UCSD-AML1 (cell line): Measurements from ENCODE around the gene OBSCN.
A peak's percentile ranks its signal among the peaks of the same experiment; 100 is the strongest.

ENCODE experiments used
- DNase-seq: peaks from one replicate; lab custom pipeline; 2025; ENCODE audit not compliant: unreplicated experiment; lab: John Stamatoyannopoulos, UW

Gene OBSCN

DNA sequence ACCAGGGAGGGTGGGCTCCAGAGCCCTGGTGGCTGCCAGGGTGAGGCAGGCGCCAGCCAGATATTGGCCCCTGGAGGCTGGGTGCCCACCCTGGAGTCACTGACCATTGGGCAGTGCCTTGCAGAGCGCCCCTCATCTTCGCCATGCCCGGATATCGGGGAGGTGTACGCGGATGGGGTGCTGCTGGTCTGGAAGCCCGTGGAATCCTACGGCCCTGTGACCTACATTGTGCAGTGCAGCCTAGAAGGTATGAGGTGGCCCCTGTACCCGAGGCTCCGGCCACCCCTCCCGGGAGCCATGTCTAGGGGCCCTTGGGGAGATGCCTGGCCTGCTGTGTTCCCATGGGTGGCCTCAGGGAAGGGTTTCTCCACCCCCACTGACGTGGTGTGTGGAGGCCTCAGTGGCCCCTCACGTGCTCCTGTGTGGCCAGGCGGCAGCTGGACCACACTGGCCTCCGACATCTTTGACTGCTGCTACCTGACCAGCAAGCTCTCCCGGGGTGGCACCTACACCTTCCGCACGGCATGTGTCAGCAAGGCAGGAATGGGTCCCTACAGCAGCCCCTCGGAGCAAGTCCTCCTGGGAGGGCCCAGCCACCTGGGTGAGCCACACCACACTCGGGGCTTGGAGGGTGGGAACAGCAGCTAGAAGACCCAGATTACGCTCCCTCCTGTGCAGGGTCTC, 167.9 kb downstream of the OBSCN start:
- no peak for DNase-seq

DNA sequence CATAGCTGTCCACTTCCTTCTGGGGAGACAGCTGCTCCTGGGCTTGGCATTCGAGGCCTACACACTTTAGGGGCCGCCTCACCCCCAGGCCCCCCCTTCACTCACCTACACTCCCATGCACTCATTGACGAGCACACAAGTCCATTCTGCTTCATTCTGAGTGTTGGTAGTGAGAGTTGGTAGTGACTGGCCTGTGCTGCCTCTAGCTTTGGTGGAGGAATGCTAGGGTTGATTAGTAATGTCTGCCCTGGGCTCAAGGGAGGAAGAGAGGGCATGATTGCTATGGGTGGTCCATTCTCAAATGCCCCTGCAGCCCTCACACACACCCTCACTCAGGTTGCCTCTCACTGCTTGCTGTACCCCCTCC, 168.4 kb downstream of the OBSCN start:
- DNase-seq, result no peak

DNA sequence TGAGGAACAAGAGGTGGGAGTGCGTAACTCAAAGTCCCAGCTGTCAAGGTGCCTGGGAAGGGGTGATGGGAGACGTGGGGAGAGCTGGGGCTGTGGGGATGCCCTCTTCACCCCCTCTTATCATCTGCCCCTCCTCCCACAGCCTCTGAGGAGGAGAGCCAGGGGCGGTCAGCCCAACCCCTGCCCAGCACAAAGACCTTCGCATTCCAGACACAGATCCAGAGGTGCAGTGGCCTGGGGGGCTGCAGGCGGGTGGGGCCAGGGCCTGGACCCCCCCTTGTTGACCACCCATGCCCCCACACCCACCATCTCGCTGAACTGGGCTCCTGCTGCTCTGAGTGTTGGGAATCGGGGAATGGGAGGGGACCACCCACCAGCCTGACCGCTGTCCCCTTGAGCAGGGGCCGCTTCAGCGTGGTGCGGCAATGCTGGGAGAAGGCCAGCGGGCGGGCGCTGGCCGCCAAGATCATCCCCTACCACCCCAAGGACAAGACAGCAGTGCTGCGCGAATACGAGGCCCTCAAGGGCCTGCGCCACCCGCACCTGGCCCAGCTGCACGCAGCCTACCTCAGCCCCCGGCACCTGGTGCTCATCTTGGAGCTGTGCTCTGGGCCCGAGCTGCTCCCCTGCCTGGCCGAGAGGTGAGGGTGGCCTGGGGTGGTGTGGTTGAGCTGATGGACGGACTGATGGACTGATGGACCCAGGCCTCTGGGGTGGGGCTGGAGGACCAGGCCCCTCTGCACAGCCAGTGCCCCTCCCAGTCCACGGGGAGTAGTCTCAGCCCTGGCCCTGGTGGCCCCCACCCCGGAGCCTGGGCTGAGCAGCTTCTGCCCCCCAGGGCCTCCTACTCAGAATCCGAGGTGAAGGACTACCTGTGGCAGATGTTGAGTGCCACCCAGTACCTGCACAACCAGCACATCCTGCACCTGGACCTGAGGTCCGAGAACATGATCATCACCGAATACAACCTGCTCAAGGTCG, 169.1 kb downstream of the OBSCN start:
- no peak for DNase-seq

DNA sequence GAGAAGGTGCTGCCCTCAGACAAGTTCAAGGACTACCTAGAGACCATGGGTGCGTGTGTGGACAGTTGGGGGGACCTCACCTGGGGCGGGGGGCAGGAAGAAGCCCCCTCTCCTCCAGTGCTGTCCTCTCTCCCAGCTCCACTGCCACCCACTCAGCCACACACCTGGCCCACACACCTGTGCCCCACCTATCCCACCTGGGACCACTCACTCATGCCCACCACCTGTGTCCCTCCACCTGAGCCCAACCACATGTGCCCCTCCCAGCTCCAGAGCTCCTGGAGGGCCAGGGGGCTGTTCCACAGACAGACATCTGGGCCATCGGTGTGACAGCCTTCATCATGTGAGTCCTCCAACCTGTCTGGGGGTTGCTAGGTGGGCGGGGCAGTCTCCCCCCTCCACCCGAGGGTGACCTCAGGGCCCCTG, 169.8 kb downstream of the OBSCN start:
- no peak for DNase-seq

DNA sequence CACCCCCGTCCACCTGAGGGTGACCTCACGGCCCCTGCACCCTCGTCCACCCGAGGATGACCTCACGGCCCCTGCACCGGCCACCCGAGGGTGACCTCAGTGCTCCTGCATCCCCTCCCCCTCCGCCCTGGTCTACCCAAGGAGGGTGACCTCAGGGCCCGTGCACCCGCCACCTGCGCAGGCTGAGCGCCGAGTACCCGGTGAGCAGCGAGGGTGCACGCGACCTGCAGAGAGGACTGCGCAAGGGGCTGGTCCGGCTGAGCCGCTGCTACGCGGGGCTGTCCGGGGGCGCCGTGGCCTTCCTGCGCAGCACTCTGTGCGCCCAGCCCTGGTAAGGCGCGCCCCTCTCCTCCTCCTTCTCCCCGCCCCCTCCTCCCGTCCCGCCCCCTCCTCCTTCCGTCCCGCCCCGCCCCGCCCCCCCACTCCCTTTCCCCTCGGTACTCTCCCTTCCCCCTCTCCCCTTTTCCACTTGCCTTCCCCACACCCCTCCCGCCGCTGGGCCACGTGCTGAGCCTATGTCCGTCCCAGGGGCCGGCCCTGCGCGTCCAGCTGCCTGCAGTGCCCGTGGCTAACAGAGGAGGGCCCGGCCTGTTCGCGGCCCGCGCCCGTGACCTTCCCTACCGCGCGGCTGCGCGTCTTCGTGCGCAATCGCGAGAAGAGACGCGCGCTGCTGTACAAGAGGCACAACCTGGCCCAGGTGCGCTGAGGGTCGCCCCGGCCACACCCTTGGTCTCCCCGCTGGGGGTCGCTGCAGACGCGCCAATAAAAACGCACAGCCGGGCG, 170.4 kb downstream of the OBSCN start:
- DNase-seq, result peak; percentile 52

DNA sequence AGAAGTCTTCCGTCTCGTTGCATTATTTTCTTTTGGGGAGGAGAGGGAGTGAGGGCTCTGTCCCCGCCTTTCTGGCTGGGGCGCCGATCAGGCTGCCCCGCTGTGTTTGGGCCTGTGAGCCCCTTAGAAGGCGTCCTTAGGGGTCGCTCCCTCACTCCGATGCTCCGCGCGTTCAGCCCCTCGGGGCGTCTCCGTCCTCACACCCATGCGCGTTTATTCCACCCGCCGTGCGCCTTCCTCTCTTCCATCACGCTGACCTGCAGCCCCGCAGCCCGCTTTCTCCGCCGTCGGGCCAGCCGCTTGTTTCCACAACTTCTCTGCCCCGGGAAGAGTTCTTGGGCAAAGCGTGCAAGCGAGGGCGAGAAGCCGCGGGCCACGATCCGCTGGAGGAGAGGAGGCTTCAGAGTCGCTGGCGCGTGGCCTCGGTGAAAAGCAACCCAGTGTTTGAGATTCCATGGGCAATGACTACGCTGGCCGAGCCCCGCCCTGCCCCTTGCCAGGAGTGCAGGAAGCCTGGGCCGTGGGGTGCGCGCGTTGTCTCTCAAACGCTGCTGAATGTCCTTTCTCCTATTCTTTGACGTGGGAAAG, 171.1 kb downstream of the OBSCN start:
- no peak for DNase-seq

DNA sequence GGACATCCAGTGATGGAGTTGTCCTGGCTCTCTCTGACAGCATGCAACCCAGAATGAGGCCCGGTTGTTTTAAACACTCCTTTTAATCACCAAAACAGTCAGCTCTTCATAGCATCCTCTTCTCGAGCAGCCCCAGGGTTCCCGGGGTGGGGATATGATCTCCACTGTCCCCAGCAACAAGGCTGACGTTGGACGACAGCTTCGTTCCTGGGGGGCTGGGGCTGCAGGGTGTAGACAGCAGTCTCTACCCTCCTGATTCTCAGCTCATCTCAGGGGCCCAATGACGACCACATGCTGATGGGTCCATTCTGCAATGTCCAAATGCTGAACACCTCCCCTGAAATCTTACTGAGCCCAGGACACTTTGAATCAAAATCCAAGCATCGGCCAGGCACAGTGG, 171.8 kb downstream of the OBSCN start:
- DNase-seq, result no peak

DNA sequence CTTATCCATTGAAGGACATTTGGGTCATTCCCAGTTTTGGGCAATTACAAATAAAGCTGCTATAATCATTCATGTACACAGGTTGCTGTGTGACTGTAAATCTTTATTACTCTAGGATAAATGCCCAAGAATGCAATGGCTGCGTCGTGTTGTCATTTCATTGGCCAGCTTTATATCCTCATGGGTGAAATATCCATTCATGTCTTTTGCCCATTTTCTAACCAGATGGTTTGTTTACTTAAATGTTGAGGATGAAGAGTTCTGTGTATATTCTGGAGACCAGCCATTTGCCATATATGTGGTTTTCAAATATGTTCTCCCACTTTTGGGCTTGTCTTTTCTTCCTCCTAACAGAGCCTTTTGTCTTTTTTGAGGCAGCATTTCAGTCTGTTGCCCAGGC, 173.5 kb downstream of the OBSCN start:
- DNase-seq, result no peak

DNA sequence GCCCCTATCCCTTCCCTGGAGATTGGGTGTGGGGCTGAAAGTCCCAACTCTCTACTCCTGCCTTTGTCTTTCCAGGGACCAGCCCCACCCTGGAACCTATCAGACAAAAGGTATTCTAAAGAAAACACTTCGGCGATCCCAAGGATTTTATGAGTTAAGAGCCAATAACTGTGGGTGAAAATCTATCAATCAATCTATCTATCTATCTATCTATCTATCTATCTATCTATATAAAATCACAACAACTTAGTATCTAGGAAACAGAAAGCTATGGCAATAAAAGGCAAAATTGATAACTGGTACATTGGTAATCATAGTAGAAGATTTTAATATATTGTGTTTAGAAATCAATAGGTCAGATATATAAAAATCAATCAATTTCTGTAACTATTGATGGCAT, 175.9 kb downstream of the OBSCN start:
- no peak for DNase-seq

DNA sequence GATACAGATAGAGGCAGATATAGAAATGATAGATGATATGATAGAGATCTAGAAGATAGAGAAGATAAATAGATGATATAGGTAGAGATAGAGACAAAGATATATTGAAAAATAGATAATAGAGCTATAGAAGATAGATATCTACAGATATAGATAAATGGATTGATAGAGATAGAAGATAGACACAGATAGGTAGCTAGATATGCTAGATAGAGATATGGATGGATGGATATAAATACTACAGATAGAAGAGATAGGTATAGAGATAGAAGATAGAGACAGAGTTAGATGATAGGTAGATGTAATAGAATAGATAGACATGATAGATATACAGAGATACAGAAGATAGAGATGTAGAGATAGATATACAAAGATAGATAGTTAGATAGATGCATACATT, 177.4 kb downstream of the OBSCN start:
- DNase-seq, result no peak

DNA sequence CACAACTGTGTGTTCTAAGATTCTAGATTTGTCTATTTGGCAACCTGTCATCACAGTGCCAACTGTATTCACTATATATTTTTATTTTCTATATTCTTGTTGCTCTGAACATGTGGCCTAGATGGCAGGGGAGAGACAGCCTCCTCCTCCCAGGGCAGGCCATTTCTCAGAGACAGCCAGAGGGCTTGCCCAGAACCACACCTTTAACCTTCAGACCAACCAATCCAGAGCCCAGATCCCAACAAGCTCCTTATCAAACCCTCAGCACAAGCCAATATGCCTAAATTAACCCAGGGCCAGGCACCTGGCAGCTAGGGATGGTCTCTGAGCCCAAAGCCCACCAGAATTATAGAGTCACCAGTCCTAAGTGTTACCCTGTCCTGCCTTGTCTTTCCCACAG, 179.5 kb downstream of the OBSCN start:
- DNase-seq, result no peak

DNA sequence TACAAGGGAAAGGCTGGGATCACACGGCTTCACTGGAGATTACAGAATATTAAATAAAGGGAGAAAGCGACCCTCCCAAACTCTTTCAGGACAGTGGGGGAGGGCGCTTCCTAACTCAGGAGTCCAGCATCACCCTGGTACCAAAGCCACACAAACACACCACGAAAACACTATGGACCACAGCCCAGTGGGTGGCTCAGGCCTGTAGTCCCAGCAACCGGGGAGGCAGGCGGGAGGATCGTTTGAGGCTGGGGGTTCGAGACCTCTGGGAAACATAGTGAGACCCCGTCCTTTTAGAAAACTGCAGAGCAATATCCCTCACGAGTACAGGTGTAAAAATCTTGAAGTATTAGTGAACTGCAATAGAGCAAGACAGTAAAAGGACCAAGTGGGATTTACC, 182.8 kb downstream of the OBSCN start:
- no peak for DNase-seq

DNA sequence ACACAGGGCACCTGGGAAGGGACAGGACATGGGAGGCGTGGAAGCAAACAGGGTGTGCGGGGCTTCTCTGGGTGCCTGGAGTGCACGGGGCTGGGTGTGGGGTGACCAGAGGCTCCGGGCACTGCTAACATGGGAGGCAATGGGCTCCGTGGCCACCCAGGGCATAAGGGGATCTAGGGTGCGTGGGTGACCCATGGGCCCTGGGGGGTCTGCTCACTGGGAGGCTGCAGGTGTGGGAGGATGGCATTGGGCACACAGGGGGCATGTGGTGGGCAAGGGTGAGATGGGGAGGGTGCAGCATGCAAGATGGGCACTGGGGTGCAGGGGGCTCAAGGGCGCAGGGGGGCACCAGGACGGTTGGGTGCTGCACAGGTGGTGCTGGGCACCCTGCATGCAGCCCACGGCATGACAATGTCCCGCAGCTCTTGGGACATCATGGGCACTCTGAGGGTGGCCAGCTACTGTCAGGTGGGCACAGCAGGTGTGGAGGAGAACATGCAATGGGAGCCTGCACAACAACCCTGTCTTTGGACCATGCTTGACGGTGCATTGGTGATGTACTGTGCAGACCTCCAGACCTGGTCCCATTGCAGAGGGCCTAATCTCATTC, 183.7 kb downstream of the OBSCN start:
- DNase-seq, result no peak

DNA sequence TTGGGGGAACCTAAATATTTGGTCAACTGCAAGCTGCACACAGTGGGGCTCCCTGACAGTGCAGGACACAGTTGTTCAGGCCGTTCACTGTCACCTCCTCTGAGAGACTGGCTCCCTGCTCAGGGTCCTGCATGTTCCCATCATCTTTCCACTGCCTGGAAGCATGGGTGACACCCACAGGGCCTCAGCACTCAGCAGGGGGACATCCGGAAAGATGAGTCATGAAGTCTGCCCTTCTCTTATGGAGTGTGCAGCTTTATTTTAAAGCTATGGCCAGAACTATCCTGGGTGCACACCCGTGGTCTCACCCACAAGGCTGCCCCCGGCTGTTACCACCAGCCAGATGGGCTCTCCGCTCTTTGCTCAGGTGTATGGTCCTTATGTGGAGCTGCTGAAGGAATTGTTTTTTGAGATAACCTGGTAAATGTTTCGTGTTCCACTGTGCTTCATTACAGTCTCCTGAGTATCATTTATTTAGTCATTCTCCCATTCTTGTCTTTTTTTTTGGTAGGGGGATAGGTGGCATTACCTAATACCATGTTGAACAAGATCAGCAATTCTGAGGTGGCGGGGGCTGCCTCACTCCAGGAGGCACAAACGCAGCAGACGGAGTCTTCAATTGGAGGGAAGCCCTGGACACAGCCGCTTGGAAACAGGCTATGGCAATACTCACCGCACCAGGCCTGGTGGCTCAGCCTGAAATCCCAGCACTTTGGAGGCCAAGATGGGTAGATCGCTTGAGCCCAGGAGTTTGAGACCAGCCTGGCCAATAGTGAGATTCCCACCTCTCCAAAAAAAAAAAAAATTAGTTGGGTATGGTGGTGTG, 184.5 kb downstream of the OBSCN start:
- no peak for DNase-seq

DNA sequence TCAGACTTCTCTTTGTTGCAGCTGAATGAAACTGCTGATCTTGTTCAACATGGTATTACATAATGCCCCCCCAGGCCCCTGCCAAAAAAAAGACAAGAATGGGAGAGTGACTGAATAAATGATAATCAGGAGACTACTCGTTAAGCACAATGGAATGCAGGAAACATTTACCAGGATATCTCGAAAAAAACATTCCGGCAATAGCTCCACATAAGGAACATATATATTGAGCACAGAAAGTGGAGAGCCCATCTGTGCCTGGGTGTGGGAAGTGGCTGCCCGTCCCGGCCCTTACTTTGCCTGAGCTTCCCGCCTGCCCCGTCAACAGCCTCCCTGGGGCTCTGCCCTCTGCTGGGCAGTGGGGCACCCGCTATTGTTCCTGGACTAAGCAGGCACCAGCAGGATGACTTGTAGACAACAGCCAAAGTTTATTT, 185.4 kb downstream of the OBSCN start:
- DNase-seq, result peak; percentile 17

DNA sequence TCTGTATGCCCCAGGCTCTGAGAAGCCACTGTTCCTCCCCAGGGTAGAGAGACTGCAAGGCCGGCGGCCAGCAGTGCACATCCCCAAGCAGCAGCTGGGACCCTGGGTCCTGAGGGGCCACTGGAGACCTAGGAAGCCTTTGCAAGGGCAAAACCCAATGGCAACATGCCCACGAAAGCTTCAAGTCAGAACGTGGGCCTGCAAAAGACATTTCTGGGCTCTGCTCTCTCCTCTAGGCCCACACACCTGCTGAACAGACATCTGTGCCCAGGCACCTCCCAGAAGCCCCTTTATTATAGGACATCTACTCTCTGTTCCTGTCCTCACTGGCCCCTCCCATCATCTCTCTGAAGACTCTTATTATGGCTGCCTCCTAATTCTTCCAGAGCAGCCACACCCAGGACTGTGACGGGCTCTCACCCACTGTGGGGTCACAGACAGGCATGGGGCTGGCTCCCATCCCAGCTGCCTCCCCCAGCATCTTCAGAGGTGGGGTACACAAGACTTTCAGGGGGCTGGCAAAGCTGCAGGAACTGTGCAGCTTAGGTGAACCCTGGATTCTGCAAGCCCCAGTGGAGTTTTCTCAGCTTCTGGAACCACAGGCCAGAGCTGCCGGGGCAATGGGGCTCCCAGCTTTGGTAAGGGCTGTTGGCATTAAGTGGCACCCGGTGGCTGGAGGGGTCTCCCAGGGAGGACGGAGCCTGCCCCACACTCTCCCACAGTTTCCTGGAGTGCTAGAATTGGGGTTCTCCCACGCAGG, 186.1 kb downstream of the OBSCN start:
- no peak for DNase-seq

DNA sequence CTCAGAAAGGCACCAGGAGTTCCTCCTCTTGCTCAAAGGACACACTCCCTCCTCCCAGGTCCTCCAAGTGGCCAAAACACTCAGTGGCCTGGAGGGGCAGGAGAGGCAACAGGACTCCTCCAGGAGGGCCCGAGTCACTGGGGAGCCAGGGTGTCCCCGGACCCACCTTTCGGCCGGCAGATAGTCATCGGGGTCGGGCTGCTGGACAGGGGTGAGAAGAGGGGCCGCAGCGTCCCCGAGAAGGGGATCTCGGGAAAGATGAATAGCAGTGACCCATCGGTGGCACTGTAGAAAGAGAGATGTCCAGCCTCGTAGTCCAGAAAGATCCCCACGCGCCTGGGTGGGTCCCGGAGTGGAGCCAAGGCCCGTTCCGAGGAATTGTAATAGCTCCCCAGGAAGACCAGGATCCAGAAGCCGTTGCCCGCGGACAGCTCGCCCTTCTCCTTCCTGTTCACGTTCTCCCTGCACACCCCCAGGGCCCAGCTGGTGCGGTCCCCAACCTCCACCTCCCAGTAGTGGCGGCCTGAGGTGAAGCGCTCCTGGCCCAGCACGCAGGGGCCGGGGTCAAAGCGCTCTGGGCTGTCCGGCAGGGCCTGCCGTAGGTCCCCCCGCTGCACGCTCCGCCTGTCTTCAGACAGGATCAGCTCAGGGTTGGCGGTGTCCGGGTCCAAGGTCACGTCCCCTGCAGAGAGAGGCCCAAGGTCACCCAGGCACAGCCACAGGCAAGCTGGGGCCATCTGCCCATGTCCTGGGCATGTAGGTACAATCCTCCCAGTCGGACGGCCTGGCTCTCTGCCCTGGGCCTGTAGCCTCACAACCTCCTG, 186.9 kb downstream of the OBSCN start:
- DNase-seq, result no peak
